Measurements from ENCODE around the gene KIF21B.

Gene KIF21B

GRCh38 chr1:201019321-201019977 lies 4.1 kb downstream of the KIF21B start:
- DNase-seq: peak; percentile 32

- DNase-seq: no peak
These were observed 5.7 kb downstream of the KIF21B start for GRCh38 chr1:201017828-201018163.

GRCh38 chr1:201016943-201017827 lies 6.3 kb downstream of the KIF21B start:
- no peak for DNase-seq

- DNase-seq: no peak
These were observed 7.3 kb downstream of the KIF21B start for GRCh38 chr1:201016211-201016651.

GRCh38 chr1:201015551-201016091 lies 7.9 kb downstream of the KIF21B start:
- no peak for DNase-seq

GRCh38 chr1:201014816-201015200 lies 8.7 kb downstream of the KIF21B start:
- no peak for DNase-seq

GRCh38 chr1:201013991-201014815 lies 9.3 kb downstream of the KIF21B start:
- no peak for DNase-seq

- DNase-seq: no peak
These were observed 10.5 kb downstream of the KIF21B start for GRCh38 chr1:201013031-201013485.

- no peak for DNase-seq
These were observed 11.9 kb downstream of the KIF21B start for GRCh38 chr1:201011616-201012015.

- DNase-seq: no peak
These were observed 13.4 kb downstream of the KIF21B start for GRCh38 chr1:201009962-201010645.

- DNase-seq: no peak
These were observed 14.7 kb downstream of the KIF21B start for GRCh38 chr1:201008666-201009360.

GRCh38 chr1:201007481-201007880 lies 16.0 kb downstream of the KIF21B start:
- DNase-seq: no peak

GRCh38 chr1:201006450-201006849 lies 17.1 kb downstream of the KIF21B start:
- no peak for DNase-seq

- DNase-seq: no peak
These were observed 18.8 kb downstream of the KIF21B start for GRCh38 chr1:201004732-201005131.

- no peak for DNase-seq
These were observed 19.4 kb downstream of the KIF21B start for GRCh38 chr1:201004154-201004553.

- DNase-seq: no peak
These were observed 21.0 kb downstream of the KIF21B start for GRCh38 chr1:201002510-201002909.

GRCh38 chr1:201001962-201002361 lies 21.6 kb downstream of the KIF21B start:
- no peak for DNase-seq

GRCh38 chr1:201000391-201000790 lies 23.1 kb downstream of the KIF21B start:
- no peak for DNase-seq

GRCh38 chr1:200999667-201000066 lies 23.8 kb downstream of the KIF21B start:
- DNase-seq: no peak

- DNase-seq: no peak
These were observed 25.2 kb downstream of the KIF21B start for GRCh38 chr1:200998323-200998722.

- no peak for DNase-seq
These were observed 31.0 kb downstream of the KIF21B start for GRCh38 chr1:200992382-200993048.
